NCI-H1694 (cell line): Measurements from ENCODE around the gene AKR1C4.
"Not testable (repeated sequence)": the region's sequence is repeated elsewhere in the genome, so short reads cannot be mapped to it uniquely, and the experiment has no call there.

ENCODE experiments used
- DNase-seq: peaks from one replicate; lab custom pipeline; 2025; lab: John Stamatoyannopoulos, UW

Gene AKR1C4

DNA sequence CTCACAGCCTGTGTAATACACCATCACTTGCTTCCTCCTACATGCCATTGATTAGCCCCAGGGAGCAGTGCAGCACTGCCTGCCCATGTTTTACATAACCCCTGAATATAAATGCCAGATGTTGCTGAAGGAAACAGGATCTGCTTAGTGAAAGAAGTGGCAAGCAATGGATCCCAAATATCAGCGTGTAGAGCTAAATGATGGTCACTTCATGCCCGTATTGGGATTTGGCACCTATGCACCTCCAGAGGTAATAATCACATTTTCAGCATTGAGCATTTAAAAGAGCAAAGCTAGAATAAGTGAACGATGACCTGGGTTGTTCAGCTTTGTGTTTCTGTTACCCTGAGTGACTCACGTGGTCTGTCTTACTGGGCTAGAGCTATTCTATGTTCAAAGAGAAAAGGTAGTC lies at the start of gene AKR1C4:
AKR1C4 (plus strand) TSS at position 136 of the 412 bp plus-strand sequence; CDS start at position 167, 31 bp downstream.
- no peak for DNase-seq

DNA sequence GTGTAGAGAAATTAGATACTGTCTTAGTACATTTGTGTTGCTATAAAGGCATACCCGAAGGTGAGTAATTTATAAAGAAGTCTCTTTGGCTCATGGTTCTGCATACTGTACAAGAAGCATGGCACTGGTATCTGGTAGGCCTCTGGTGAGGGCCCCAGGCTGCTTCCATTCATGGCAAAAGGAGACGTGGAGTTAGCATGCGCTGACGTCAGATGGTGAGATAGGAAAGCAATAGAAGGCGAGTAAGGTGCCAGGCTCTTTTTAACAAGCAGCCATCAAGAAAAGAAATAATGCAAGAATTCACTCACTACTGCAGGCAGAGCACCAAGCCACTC lies 49.8 kb upstream of the AKR1C4 start:
- DNase-seq: no peak

- DNase-seq: no peak
These were observed 49.2 kb upstream of the AKR1C4 start for GRCh38 chr10:5147255-5147980.

- no peak for DNase-seq
These were observed 48.5 kb upstream of the AKR1C4 start for GRCh38 chr10:5147981-5148677.

- DNase-seq: no peak
These were observed 48.0 kb upstream of the AKR1C4 start for GRCh38 chr10:5148678-5149032.

GRCh38 chr10:5151076-5151475 lies 45.6 kb upstream of the AKR1C4 start:
- no peak for DNase-seq

- DNase-seq: no peak
These were observed 40.7 kb upstream of the AKR1C4 start for GRCh38 chr10:5155951-5156350.

- DNase-seq: no peak
These were observed 39.1 kb upstream of the AKR1C4 start for GRCh38 chr10:5157501-5157900.

- no peak for DNase-seq
These were observed 37.5 kb upstream of the AKR1C4 start for GRCh38 chr10:5159126-5159525.

DNA sequence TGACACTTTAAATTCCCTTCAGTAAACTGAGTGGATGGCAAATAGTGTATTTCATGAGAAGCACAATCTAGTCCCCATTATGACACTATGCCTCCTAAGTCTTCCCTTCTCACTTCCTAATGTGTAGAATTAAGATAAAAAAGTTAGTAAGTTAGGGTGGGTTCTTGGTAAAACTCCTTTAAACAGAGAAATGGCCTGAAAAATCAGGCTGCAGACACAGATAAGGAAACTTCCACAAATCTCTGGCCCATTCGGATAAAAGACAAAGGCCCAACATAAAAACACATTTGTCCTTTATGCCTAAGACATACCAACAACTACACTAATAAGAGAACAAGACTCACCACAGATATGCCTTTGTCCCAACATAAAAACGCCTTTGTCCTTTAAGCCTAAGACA lies 33.1 kb upstream of the AKR1C4 start:
- no peak for DNase-seq

- DNase-seq: no peak
These were observed 30.9 kb upstream of the AKR1C4 start for GRCh38 chr10:5165738-5166137.

DNA sequence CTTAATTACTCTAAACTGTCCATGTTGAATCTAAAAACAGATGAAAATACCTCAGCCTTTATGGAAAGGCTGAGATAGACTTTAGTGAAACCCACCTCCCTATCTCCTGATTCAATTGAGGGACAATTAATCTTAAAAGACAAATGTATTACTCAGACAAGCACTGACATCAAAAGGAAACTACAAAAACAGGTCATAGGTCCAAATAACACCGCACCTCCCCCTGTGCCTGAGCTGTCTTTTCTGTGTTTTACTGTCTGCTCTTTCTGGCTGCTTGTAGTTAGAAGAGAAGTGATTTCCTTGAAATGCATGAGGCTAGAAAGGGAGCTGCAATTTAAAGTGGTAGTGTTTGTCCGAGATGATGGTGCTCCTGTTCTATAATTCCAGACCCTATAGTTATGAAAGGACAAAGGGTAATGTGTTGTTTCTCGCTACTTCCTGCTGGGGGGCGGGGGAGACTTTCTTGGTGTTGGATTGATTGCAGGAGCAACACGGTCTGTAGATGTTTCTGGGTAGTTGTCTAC lies 27.7 kb upstream of the AKR1C4 start:
- DNase-seq: no peak

DNA sequence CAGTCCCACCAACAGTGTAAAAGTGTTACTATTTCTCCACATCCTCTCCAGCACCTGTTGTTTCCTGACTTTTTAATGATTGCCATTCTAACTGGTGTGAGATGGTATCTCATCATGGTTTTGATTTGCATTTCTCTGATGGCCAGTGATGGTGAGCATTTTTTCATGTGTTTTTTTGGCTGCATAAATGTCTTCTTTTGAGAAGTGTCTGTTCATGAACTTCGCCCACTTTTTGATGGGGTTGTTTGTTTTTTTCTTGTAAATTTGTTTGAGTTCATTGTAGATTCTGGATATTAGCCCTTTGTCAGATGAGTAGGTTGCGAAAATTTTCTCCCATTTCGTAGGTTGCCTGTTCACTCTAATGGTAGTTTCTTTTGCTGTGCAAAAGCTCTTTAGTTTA lies 21.1 kb upstream of the AKR1C4 start:
- not testable (repeated sequence) for DNase-seq

- not testable (repeated sequence) for DNase-seq
These were observed 16.1 kb upstream of the AKR1C4 start for GRCh38 chr10:5180503-5180902.

GRCh38 chr10:5183923-5184322 lies 12.7 kb upstream of the AKR1C4 start:
- DNase-seq: no peak

DNA sequence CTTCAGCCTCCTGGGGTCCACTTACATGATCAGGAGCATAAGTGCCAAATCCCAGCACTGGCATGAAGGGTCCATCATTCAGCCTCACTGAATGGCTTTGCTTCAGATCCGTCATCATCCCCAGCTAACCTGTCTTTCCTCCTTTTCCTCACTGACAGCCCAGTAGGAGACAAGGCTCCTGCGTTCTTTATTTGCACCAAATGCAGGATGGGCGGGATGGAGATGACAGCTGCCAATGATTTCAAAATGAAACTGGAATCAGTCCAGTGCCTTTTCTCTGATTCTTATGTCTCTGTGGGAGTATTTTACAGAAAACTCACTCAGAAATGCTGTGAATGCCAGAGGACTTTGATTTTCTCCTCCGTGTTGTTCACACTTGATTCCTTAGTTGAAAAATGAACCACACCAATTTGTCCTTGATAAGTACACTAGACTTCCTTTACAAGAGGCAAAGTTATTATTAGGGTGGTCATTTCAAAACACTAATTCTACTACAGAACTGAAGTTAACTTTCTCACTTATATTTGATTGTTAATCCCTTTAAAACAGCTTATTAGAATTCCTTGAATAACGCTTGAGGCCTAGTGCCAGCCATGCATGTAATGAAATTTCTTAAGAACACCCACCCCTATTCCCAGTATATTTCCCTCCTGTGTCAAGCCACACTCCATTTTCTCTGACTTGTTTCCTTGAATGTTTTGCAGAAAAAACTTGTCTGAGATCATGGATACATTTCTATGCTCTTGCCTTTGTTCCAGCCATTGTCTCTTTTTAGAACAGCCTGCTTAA lies 11.5 kb upstream of the AKR1C4 start, which contains the start of gene AKR1C8:
AKR1C8 (minus strand) TSS at position 164 of the 789 bp plus-strand sequence; CDS start at position 118, 46 bp downstream.
- no peak for DNase-seq

DNA sequence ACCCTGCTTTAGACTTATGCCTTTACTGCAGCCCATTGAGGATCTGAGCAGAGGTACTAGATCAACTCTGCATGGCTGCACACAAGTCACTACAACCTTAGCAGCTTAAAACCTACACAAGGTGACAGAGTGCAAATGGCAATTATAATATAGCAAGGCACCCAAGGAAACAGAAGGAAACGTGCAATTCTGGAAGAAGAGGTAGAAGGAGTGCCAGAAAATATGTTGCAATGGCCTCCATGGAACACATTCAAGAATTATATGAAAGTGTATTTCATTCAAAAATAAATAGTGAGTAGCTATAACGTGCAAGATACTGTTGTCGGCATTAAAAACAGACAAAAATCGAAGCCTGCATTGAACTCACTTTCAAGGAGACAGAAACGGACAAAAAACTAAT lies 8.8 kb upstream of the AKR1C4 start:
- no peak for DNase-seq

GRCh38 chr10:5188358-5188757 lies 8.3 kb upstream of the AKR1C4 start:
- DNase-seq: no peak

- no peak for DNase-seq
These were observed 2.2 kb upstream of the AKR1C4 start for GRCh38 chr10:5194431-5194830.

GRCh38 chr10:5195727-5196374 lies 786 bp upstream of the AKR1C4 start:
- no peak for DNase-seq

DNA sequence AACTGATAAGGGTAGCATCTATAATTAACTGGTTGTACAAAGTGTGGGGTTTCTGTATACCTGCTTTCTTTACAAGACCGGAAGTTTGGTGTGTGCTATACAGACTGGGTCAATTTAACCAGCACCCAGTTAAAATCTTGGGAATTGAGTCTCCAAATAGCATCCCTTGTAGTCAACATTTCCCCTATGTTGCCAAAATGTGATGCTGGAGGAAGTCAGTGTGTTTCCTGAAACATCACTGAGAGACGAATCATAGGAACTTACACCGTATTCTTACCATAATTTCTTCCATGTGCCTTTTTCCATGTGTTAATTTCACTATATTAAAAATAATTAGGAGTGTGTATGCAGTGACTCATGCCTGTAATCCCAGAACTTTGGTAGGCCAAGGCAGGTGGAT lies 1.7 kb downstream of the AKR1C4 start:
- no peak for DNase-seq

- no peak for DNase-seq
These were observed 2.8 kb downstream of the AKR1C4 start for GRCh38 chr10:5199398-5199797.
